GM18873 (cell line): ENCODE results near the gene ARHGAP6.
A peak's percentile ranks its signal among the peaks of the same experiment; 100 is the strongest.
"Not testable (repeated sequence)": the region's sequence is repeated elsewhere in the genome, so short reads cannot be mapped to it uniquely, and the experiment has no call there.

Source experiments
- ATAC-seq: cut with Tn5 transposase; IDR thresholded peaks from one replicate; pipeline ENCODE4 v1.9.1; 2021; ENCODE audit warnings: mild to moderate bottlenecking, moderate library complexity, moderate number of reproducible peaks; ENCODE audit not compliant: unreplicated experiment, low FRiP score

The ARHGAP6 gene

GRCh38 chrX:11367609-11368430 lies 297.9 kb downstream of the ARHGAP6 start:
- ATAC-seq: no peak

- ATAC-seq: no peak
These were observed 298.6 kb downstream of the ARHGAP6 start for GRCh38 chrX:11366998-11367595.

- no peak for ATAC-seq
These were observed 300.3 kb downstream of the ARHGAP6 start for GRCh38 chrX:11365426-11365825.

- no peak for ATAC-seq
These were observed 300.9 kb downstream of the ARHGAP6 start for GRCh38 chrX:11364835-11365234.

- ATAC-seq: not testable (repeated sequence)
These were observed 301.9 kb downstream of the ARHGAP6 start for GRCh38 chrX:11363825-11364224.

GRCh38 chrX:11363069-11363594 lies 302.6 kb downstream of the ARHGAP6 start:
- ATAC-seq: peak; percentile 96

GRCh38 chrX:11361666-11362065 lies 304.1 kb downstream of the ARHGAP6 start:
- ATAC-seq: not testable (repeated sequence)

GRCh38 chrX:11355944-11356343 lies 309.8 kb downstream of the ARHGAP6 start:
- not testable (repeated sequence) for ATAC-seq

GRCh38 chrX:11355259-11355909 lies 310.3 kb downstream of the ARHGAP6 start:
- no peak for ATAC-seq

- no peak for ATAC-seq
These were observed 313.4 kb downstream of the ARHGAP6 start for GRCh38 chrX:11352296-11352741.

GRCh38 chrX:11351375-11352295 lies 314.1 kb downstream of the ARHGAP6 start:
- peak; percentile 31 for ATAC-seq

- no peak for ATAC-seq
These were observed 315.9 kb downstream of the ARHGAP6 start for GRCh38 chrX:11349661-11350337.

- ATAC-seq: no peak
These were observed 316.7 kb downstream of the ARHGAP6 start for GRCh38 chrX:11349020-11349419.

GRCh38 chrX:11347300-11347699 lies 318.4 kb downstream of the ARHGAP6 start:
- ATAC-seq: no peak

- ATAC-seq: no peak
These were observed 319.5 kb downstream of the ARHGAP6 start for GRCh38 chrX:11346121-11346682.

- no peak for ATAC-seq
These were observed 323.0 kb downstream of the ARHGAP6 start for GRCh38 chrX:11342673-11343072.

GRCh38 chrX:11341274-11342201 lies 324.2 kb downstream of the ARHGAP6 start:
- peak; percentile 82 for ATAC-seq
